IPS DF 4.7 (cell line): ENCODE results near the gene MCUR1.
"Not testable (repeated sequence)": the region's sequence is repeated elsewhere in the genome, so short reads cannot be mapped to it uniquely, and the experiment has no call there.

ENCODE experiments used
- DNase-seq: peaks from one replicate; pipeline ENCODE4 v3.0.0-alpha.2; 2013; ENCODE audit warnings: low spot score; ENCODE audit errors: extremely low read depth

Gene MCUR1

GRCh38 chr6:13780162-13780561 lies 34.2 kb downstream of the MCUR1 start:
- not testable (repeated sequence) for DNase-seq

GRCh38 chr6:13778028-13778427 lies 36.3 kb downstream of the MCUR1 start:
- DNase-seq = no peak

GRCh38 chr6:13776602-13777001 lies 37.8 kb downstream of the MCUR1 start:
- no peak for DNase-seq

- DNase-seq = not testable (repeated sequence)
These were observed 38.9 kb downstream of the MCUR1 start for GRCh38 chr6:13775466-13775865.

- DNase-seq = not testable (repeated sequence)
These were observed 41.9 kb downstream of the MCUR1 start for GRCh38 chr6:13772358-13773030.

DNA sequence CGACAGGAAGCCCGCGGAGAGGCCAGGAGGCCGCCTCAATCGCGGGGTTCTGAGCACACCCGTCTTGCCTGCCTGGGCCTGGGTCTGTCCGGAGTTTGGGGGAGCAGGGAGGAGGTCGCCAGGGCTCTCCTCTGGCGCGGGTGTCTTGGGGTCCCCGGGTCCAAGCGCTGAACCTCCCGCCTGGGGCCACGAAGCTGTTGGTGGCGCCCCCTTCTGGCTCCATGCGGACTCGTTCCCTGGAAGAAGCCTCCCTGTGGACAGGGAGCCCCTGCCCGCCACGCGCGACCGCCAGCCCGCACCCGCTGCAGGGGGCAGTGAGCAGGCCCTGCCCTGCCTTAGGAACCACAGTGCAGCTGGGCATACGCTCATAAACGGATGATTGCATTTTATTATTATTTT lies 44.7 kb downstream of the MCUR1 start:
- DNase-seq = no peak

GRCh38 chr6:13769034-13769654 lies 45.2 kb downstream of the MCUR1 start:
- DNase-seq = no peak

DNA sequence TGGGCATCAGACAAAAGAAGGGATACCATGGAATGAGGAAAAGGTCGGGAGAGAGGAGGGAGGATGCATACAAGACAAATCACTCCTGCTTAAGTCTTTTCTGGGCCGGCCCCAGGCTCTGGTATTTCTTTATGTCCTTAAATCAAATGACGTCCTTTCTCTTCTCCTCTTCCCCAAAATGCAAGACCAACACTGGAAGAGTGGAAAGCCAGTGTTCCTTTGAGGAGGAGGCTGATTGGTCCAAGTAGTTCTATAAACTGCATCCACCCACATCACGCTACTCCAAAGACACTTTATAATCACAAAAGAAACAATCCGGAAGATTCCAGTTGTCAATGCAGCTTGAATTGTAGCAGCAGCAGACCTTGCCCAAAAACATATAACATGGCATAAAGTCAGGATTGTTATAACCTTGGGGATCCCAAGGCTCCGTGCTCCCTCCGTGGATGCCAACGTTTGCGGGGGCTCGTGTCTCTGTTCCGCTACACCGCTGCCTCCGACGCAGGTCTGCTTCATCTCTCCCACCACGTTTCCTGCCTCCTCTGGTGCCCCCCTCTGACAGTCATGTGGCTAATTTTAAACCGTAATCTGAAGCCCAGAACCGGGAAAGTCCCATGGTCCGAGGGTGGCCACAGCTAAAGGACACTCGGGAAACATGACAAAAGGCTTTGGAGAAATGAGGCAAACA lies 47.1 kb downstream of the MCUR1 start:
- DNase-seq = no peak

DNA sequence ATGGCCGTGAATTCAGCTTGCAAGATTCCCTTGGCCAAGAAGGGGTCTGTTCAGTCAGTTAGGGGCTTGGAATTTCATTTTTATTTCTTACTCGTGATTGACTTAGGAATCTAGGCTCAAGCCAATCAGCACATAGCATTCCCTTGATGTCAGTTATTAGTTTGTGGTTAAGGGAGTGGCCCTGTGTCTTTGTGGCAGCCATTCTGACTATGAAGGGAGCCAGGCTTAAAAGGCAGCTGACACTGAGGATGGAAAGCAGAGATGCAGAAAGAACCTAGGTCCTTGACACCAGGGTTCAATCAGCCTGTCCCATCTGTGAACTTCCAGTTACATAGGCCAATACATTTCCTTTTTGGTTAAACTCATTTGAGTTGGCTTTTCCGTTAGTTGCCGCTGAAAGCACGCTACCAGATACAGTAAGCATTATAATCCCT lies 48.1 kb downstream of the MCUR1 start:
- DNase-seq = no peak

- no peak for DNase-seq
These were observed 48.8 kb downstream of the MCUR1 start for GRCh38 chr6:13765570-13765969.

DNA sequence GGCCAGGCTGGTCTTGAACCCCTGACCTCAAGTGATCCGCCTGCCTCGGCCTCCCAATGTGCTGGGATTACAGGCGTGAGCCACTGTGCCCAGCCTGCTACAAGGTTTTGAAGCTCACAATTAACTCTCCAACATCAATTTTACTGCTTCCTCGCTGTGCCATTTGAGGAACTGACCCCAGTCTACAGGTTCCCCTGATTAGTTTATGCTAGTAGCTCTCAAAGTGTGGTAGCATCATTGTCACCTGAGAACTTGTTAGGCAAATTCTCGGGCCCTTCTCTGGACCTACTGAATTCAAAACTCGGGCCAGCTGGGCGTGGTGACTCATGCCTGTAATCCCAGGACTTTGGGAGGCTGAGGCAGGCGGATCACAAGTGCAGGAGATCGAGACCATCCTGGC lies 49.4 kb downstream of the MCUR1 start:
- DNase-seq = no peak

DNA sequence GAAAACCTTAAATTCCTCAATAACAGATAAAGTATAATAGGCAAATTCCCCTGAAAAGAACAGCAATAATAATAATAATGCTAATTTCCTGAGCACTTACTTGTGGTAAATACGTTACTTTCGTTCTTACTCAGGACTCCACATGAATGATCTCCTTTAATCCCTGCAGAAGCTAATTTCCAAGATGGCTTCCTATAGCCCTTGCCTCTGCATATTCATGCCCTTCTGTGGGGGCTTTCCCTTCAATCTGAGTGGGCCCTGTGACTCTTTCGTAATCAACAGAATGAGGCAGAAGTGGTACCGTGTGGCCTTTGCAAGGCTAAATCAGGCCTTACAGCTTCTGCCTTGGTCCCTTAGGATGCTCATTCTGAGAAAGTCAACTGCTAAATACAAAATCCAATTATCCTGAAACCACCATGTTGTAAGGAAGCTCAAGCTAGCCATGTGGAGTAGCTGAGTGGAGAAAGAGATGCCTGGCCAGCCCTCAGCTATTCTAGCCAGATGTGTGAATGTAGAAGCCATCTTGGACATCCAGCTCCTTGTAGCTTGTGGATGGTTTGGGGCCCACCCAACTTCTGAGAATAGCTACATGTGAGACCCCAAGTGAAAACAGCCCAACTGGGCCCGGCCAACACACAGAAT lies 50.5 kb downstream of the MCUR1 start:
- no peak for DNase-seq

GRCh38 chr6:13762611-13763441 lies 51.5 kb downstream of the MCUR1 start:
- DNase-seq = no peak

- no peak for DNase-seq
These were observed 52.9 kb downstream of the MCUR1 start for GRCh38 chr6:13761361-13762036.

DNA sequence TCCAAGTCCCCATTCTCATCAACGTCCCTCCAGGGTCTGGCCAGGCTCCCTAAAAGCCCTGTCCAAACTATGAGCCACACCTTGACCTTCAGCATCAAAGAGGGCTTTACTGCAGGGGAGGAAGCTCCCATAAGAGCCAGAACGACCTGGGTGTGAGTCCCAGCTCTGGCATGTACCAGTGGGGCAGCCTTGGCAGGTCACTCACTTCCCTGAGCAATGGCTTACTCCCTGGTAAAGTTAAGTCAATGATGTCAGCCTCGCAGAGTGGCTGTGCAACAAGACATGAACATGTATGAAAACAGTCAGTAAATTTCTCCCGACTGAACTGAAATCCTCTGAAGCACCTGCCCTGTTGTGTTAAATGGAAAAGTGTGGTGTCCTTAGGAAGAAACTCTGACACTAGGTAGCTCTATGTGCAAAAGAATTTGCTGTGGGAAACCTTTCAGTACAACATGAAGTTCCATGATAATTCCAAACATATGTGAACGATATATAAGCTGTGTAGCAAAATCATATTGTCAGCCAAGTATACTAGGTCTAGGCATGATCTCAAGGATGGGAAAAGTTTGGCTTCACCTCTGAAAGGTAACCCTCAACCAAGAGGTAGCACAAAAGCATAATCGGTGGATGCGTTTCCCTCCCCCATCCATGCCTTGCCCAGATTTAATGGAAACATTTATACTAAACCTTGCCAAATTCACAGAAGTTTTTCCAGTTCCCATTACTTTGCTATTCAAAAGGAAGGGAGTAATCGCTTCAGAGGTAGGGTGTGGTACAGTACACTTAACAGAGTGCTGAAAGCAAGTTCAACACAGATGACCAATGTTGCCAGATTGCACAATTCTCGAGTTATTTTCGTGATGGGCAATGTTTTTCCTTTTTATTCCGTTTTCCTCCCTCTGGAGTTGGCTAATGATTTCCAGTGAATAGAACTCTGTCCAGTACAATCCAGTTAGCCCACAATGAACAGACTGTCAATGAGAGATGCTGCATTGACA lies 53.8 kb downstream of the MCUR1 start:
- no peak for DNase-seq

DNA sequence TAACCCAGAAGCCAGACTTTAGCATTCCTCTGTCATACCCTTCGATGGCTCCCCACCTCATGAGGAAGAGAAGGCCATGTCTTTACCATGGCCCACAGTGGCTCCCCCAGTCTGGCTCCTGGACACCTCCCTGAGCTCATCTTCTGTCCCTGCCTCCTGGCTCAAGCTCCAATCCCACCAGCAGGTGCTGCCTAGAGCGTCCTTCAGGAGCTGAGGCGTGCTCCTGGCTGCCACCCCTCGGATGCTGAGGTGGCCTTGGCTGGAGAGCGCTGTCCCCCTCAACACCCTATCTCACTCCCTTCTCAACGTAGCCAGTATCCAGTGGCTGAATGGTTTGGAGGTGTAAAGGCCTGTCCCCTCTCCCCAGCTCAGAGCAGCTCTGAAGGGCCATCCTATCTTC lies 55.3 kb downstream of the MCUR1 start:
- no peak for DNase-seq

DNA sequence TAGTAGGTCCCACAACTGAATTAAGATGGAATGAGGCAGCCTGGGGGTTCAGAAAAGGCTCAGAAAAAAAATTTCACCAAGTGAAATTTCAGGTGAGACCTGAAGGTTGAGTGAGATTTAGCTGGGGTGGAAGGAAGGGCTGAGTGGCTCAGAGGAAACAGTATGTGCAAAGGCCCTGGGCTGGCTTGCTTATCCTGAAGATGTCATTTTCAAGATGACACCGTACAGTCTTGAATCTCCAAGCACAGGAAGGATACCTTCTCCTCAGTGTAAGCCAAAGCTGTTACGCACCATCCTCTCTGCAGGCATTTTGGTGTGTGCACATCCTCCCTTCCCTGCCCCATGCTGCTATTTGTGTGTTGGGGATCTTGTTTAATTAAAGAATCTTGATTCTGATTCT lies 59.7 kb downstream of the MCUR1 start:
- DNase-seq = no peak

- no peak for DNase-seq
These were observed 70.6 kb downstream of the MCUR1 start for GRCh38 chr6:13743736-13744127.

DNA sequence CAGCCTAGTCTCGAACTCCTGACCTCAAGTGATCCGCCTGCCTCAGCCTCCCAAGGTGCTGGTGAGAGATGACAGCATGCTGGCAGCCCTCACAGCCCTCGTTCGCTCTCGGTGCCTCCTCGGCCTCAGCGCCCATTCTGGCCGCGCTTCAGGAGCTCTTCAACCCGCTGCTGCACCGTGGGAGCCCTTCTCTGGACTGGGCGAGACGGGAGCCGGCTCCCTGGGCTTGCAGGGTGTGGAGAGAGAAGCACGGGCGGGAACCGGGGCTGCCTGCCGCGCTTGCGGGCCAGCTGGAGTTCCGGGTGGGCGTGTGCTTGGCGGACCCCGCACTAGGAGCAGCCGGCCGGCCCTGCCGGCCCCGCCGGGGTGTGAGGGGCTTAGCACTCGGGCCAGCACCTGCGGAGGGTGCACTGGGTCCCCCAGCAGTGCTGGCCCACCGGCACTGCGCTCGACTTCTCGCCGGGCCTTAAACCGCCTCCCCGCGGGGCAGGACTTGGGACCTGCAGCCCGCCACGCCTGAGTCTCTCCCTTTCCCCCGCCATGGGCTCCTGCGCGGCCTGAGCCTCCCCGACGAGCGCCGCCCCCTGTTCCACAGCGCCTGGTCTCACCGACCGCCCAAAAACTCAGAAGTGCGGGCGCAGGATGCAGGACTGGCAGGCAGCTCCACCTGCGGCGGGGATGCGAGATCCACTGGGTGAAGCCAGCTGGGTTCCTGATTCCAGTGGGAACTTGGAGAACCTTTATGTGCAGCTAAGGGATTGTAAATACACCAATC lies 71.2 kb downstream of the MCUR1 start:
- no peak for DNase-seq
